Measurements from ENCODE around the gene TMEM260.

The TMEM260 gene

DNA sequence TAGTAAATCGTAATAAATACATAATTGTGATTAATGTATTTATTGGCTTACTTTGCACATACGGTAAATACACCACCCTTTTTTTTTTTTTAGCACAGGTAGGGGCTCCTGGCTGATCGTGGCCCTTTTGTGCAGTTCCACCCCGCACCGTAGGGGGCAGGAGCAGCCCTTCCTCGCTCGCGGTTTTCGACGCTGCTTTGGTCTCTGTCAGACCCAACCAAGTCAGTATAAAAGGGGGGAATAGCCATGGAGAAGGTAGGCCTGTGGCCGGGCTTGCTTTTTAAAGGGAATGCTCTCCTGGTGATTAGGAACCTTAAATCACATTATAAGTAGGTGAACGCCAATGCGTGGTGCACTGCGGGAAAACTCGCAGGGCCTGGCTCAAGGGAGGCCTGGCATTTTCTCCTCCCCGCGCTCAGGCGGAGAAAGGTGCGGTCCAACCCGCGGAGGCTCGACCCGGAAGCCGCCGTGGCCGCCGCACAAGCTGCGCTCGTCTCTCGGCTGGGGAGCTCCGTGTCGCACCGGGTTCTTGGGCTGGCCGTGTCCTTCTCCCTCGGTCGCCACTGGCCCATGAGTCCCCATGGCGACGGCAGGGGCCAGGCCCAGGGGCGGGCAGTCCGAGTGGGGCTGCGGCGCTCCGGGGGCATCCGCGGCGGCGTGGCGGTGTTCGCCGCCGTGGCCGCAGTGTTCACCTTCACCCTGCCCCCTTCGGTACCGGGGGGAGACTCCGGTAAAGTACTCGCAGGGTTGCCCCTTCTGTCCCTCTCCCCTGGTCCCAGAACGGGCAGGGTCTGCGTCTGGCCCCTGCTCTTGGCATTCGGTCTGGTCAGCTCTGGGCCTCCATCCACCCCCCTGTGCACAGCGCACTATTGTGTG, at the start of gene TMEM260:
TMEM260 (plus strand) TSS at position 454 of the 876 bp plus-strand sequence; CDS start at position 571, 117 bp downstream.
- peak; percentile 83 for DNase-seq (ENCODE audit: low read depth)

- DNase-seq (ENCODE audit: low read depth), result no peak
These were observed 47.1 kb upstream of the TMEM260 start for GRCh38 chr14:56532546-56532945.

- no peak for DNase-seq (ENCODE audit: low read depth)
These were observed 44.9 kb upstream of the TMEM260 start for GRCh38 chr14:56534656-56535055.

DNA sequence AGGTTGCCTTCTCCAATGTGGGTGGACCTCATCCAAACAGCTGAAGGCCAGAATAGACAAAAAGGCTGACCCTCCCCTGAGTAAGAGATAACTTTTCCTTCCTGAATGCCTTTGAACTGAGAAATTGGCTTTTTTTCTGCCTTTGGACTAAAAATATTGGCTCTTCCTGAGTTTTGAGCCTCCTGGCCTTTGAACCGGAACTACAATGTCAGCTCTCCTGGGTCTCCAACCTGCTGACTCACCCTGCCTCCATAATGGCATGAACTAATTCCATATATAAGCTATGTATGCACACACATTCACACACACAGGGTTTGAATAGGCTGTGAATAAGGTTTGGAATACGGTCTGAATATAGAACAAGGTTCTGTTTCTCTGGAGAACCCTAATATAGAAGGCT, 39.7 kb upstream of the TMEM260 start:
- DNase-seq (ENCODE audit: low read depth), result no peak

GRCh38 chr14:56543436-56543835, 36.2 kb upstream of the TMEM260 start:
- DNase-seq (ENCODE audit: low read depth), result no peak

- no peak for DNase-seq (ENCODE audit: low read depth)
These were observed 29.9 kb upstream of the TMEM260 start for GRCh38 chr14:56549721-56550120.

GRCh38 chr14:56552615-56553014, 27.0 kb upstream of the TMEM260 start:
- no peak for DNase-seq (ENCODE audit: low read depth)

- no peak for DNase-seq (ENCODE audit: low read depth)
These were observed 25.3 kb upstream of the TMEM260 start for GRCh38 chr14:56554301-56554700.

DNA sequence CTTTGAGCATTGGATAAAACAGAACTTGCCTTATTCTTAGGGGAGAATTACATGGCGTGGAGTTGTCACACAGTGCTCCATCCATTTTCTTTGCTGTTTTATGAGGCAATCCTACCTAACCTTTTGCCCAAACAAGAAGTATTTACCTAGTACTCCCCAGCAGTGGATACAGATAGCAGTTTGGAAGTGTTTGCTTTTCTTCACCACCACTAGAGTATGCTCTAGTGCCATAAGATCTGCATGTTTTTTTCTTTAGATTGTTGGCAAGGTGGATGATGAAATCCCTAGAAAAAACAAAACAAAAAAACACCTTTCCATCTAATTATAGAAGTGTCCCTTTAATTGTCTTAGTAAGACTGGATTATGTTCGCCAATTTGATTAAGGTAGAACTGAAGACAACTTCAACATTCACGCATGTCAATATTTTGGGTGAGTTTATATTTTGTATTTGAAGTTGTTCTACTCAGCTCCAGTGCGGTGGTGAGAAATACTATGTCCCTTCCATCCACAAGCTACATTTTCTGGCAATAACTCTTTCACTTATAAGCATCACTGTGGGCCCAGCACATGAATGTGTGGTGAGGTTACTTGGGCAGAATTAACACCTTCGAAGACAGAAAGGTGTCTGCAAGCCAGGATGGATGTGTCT, 23.6 kb upstream of the TMEM260 start:
- DNase-seq (ENCODE audit: low read depth), result no peak

DNA sequence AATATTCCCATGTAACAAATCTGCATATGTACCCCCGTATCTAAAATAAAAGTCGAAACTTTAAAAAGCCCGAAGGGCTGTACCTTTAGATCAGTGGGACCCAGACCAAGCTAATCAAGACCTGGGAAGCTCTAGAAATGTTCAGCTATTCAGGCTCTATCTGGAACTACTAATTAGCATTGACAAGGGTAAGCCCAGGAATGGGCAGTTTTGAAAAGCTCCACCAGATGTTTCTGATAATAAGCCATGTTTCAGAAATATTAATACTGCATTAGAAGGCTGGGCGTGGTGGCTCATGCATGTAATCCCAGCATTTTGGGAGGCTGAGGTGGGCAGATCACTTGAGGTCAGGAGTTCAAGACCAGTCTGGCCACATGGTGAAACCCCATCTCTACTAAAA, 20.4 kb upstream of the TMEM260 start:
- no peak for DNase-seq (ENCODE audit: low read depth)

GRCh38 chr14:56561606-56562005, 18.0 kb upstream of the TMEM260 start:
- no peak for DNase-seq (ENCODE audit: low read depth)

- DNase-seq (ENCODE audit: low read depth), result no peak
These were observed 16.7 kb upstream of the TMEM260 start for GRCh38 chr14:56562883-56563282.

DNA sequence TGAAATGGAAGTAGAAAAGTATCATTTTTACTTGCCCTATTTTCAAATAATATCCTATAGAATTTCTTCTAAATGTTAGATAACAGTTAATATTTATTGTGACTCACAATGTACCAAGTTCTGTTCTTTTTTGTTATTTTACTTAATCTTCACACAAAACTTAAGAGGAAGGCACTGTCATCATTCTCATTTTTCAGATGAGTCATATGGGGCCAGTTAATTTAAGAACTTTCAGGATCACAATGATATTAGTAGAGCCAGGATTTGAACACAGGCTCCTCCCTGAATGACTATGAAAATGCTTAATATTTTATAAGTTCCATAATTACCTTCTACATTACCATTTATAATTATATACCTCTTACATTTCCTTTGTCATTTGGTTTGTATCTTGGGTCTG, 10.4 kb upstream of the TMEM260 start:
- DNase-seq (ENCODE audit: low read depth), result no peak

- DNase-seq (ENCODE audit: low read depth), result no peak
These were observed 9.3 kb upstream of the TMEM260 start for GRCh38 chr14:56570295-56570694.

DNA sequence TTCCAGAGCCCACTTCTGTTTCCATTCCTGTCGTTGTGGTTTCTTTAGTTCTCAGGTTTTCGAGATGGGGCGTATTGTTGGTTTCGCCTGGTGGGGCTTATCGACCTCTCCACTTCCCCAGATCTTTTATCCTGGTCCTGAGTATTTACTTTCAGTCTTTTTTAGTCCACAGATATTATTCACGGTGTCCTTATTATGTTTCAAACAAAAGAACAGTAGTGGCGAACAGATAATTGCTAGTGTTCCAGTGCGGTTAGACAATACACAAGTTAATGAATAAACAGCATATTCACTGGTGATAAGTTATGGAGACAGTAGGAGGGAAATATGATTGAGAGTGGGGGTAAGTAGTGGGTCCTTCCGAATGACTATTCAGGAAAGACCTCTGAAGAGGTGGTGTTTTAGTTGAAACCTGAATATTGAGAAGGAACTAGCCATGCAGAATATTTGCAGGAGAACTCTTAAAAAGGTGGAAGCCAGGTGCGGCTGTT, 668 bp downstream of the TMEM260 start:
- no peak for DNase-seq (ENCODE audit: low read depth)

GRCh38 chr14:56581041-56581727, 1.6 kb downstream of the TMEM260 start:
- no peak for DNase-seq (ENCODE audit: low read depth)

DNA sequence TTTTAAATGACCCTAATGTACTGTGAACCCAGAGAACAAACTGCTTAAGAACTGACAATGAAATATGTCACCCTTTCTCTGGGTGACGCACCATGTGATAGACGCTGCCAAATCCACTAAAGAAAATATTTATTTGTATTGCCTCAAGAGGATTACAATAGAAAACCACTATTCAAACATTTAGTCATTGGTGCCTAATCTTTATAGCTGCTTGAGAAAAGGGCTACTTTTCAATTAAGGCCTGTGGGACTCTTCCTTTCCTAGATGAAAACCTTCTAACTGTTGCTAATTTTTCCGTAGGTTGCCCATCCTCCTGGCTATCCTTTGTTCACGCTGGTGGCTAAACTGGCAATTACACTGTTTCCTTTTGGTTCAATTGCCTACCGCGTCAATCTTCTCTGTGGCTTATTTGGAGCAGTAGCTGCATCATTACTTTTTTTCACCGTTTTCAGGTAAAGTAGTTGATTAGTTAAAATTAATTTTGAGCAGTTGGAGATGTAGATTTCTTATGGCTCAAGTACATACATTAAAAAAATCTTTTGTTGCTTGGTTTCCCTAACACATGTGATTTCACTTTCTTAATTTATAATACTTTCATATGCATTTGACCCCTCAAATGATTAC, 6.0 kb downstream of the TMEM260 start:
- DNase-seq (ENCODE audit: low read depth), result no peak

GRCh38 chr14:56587701-56588100, 8.1 kb downstream of the TMEM260 start:
- no peak for DNase-seq (ENCODE audit: low read depth)

DNA sequence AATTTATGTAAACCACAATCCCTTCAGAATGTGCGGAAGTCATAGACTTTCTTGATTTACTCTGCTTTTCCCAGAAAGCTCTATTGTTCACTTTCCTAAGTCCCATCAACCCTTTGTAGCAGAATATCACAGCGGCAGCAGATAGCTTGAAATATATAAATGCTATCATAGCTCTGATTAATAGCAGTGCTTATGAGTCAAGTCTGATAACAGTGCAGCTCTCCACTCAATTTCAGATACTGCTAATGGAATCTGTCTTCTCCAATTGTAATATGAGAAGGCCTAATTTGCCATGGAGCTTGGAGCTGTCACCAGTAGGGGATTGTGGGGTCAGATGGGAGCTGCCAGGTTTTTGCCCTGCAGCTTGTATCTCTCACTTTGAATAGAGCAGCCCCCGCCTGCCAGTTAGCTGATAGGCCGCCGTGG, 10.9 kb downstream of the TMEM260 start:
- no peak for DNase-seq (ENCODE audit: low read depth)

- DNase-seq (ENCODE audit: low read depth), result no peak
These were observed 13.3 kb downstream of the TMEM260 start for GRCh38 chr14:56592746-56593544.

- DNase-seq (ENCODE audit: low read depth), result no peak
These were observed 14.8 kb downstream of the TMEM260 start for GRCh38 chr14:56594428-56594827.
